H1 (cell line): ENCODE data around the gene ADCY9. TPM values are rescaled to one million over a fixed set of nuclear protein-coding genes. Genes with fewer than 3 reads are reported as not detected.

Experiments used
- CTCF ChIA-PET: fragments of 300-600 bp; sonication (Branson Sonifier 250); formaldehyde crosslinking; loops from one replicate; lab custom pipeline; 2021; ENCODE audit not compliant: partially characterized antibody; lab: Charles Lee
- POLR2A ChIA-PET: fragments of 300-600 bp; sonication (Branson Sonifier 250); formaldehyde crosslinking; loops from one replicate; lab custom pipeline; 2021; ENCODE audit warnings: inconsistent platforms; ENCODE audit not compliant: partially characterized antibody; lab: Charles Lee
- DNase-seq, 2 experiments: peaks; one replicate each; pipeline versions ENCODE4 v3.0.0 to v3.0.0-alpha.2; 2010 to 2022; ENCODE audit warnings: low spot score in 2 of 2, low read depth in 1 of 2, mixed read lengths in 1 of 2
- FAIRE-seq: peaks from 2 replicates; lab custom pipeline; 2011; peaks lifted over from hg19 to GRCh38; lab: Jason Lieb, UNC
- H2AFZ ChIP-seq: 2 replicates; pipeline ENCODE4 v1.8.1; 2012; ENCODE audit warnings: low read length, inconsistent platforms
- H2AK5ac ChIP-seq: 2 replicates; pipeline ENCODE4 v1.6.1; 2013; ENCODE audit warnings: low read depth, low read length
- H2BK120ac ChIP-seq: replicated peaks from 2 replicates; pipeline ENCODE3; 2013; ENCODE audit warnings: low read depth, low read length, inconsistent platforms
- H2BK12ac ChIP-seq: 2 replicates; pipeline ENCODE4 v1.6.1; 2013; ENCODE audit warnings: low read depth, low read length
- H2BK15ac ChIP-seq: 2 replicates; pipeline ENCODE4 v1.6.1; 2013; ENCODE audit warnings: low read length
- H2BK20ac ChIP-seq: 2 replicates; pipeline ENCODE4 v1.6.1; 2013; ENCODE audit warnings: low read length
- H2BK5ac ChIP-seq: 2 replicates; pipeline ENCODE4 v1.6.1; 2013; ENCODE audit warnings: low read depth, low read length
- H3K14ac ChIP-seq: 2 replicates; pipeline ENCODE4 v1.6.1; 2013; ENCODE audit warnings: inconsistent platforms; ENCODE audit not compliant: insufficient read length
- H3K18ac ChIP-seq: 2 replicates; pipeline ENCODE4 v1.6.1; 2013; ENCODE audit warnings: low read length; ENCODE audit errors: extremely low read depth
- H3K23ac ChIP-seq: 2 replicates; pipeline ENCODE4 v1.6.1; 2013; ENCODE audit warnings: inconsistent platforms; ENCODE audit not compliant: insufficient read length
- H3K23me2 ChIP-seq: 2 replicates; pipeline ENCODE4 v1.6.1; 2013; ENCODE audit warnings: low read depth, low read length
- H3K27ac ChIP-seq: 2 replicates; pipeline ENCODE4 v1.6.1; 2011; ENCODE audit warnings: low read depth, low read length, inconsistent platforms
- H3K27me3 ChIP-seq, 4 experiments: replicated peaks in 1 of 4; 1 replicate in 1 of 4; 2 replicates in 3 of 4; pipeline versions ENCODE4 v1.6.1 to v1.8.1; 2011 to 2013; ENCODE audit warnings: low read length in 3 of 4, mild to moderate bottlenecking in 3 of 4, inconsistent platforms in 2 of 4, mixed read lengths in 2 of 4, moderate library complexity in 1 of 4; ENCODE audit not compliant: control insufficient read depth in 3 of 4, insufficient read depth in 3 of 4; ENCODE audit errors: extremely low read depth in 1 of 4
- H3K36me3 ChIP-seq, 4 experiments: 2 replicates each; pipeline versions ENCODE4 v1.6.1 to v1.8.1; 2011 to 2013; ENCODE audit warnings: mild to moderate bottlenecking in 4 of 4, low read length in 3 of 4, moderate library complexity in 2 of 4, control low read depth in 1 of 4, inconsistent platforms in 1 of 4; ENCODE audit not compliant: insufficient read depth in 4 of 4, control insufficient read depth in 2 of 4
- H3K4ac ChIP-seq: replicated peaks from 2 replicates; pipeline ENCODE3; 2013; ENCODE audit warnings: low read length, low read depth, mixed read lengths, inconsistent platforms; ENCODE audit not compliant: insufficient read length
- H3K4me1 ChIP-seq, 4 experiments: replicated peaks in 1 of 4; 1 replicate in 1 of 4; 2 replicates in 3 of 4; pipeline versions ENCODE4 v1.6.1 to v1.8.1; 2011 to 2013; ENCODE audit warnings: low read length in 3 of 4, inconsistent platforms in 2 of 4, mixed read lengths in 1 of 4; ENCODE audit not compliant: insufficient read depth in 4 of 4, control insufficient read depth in 3 of 4
- H3K4me2 ChIP-seq, 2 experiments: 2 replicates each; pipeline versions ENCODE4 v1.6.1 to v1.8.1; 2011 to 2013; ENCODE audit warnings: low read depth in 2 of 2, low read length in 2 of 2, control low read depth in 1 of 2, inconsistent platforms in 1 of 2, mild to moderate bottlenecking in 1 of 2; ENCODE audit not compliant: insufficient read depth in 1 of 2
- H3K4me3 ChIP-seq, 4 experiments: fragments of 200-600, 300-600 bp in 1 of 4; sonication (generic), shearing (Covaris generic), sonication (Bioruptor Twin) in 1 of 4; 2 replicates each; pipeline versions ENCODE4 v1.5.1 to v1.8.1; 2011 to 2016; ENCODE audit warnings: low read length in 4 of 4, low read depth in 3 of 4, control low read depth in 2 of 4, inconsistent platforms in 2 of 4, mild to moderate bottlenecking in 2 of 4, mixed read lengths in 1 of 4, moderate library complexity in 1 of 4; ENCODE audit not compliant: insufficient read depth in 2 of 4; ENCODE audit errors: extremely low read depth in 1 of 4
- H3K56ac ChIP-seq: replicated peaks from 2 replicates; pipeline ENCODE3; 2013; ENCODE audit warnings: low read depth, mild to moderate bottlenecking, mixed read lengths, low read length, inconsistent platforms; ENCODE audit not compliant: insufficient read length
- H3K79me1 ChIP-seq: 2 replicates; pipeline ENCODE4 v1.6.1; 2013; ENCODE audit warnings: low read depth, low read length, control low read depth
- H3K79me2 ChIP-seq, 2 experiments: 2 replicates each; pipeline versions ENCODE4 v1.6.1 to v1.8.1; 2012 to 2013; ENCODE audit warnings: low read length in 2 of 2, mild to moderate bottlenecking in 2 of 2, inconsistent platforms in 1 of 2; ENCODE audit not compliant: insufficient read depth in 2 of 2, control insufficient read depth in 1 of 2
- H3K9ac ChIP-seq, 4 experiments: replicated peaks in 1 of 4; 1 replicate in 1 of 4; 2 replicates in 3 of 4; pipeline versions ENCODE4 v1.6.1 to v1.8.1; 2011 to 2013; ENCODE audit warnings: low read depth in 3 of 4, low read length in 3 of 4, control low read depth in 2 of 4, mild to moderate bottlenecking in 2 of 4, moderate library complexity in 2 of 4, inconsistent platforms in 1 of 4; ENCODE audit errors: extremely low read depth in 1 of 4
- H3K9me3 ChIP-seq, 2 experiments: 2 replicates each; pipeline versions ENCODE4 v1.6.1 to v1.8.1; 2012 to 2013; ENCODE audit warnings: mild to moderate bottlenecking in 2 of 2, moderate library complexity in 2 of 2, control low read depth in 1 of 2, inconsistent platforms in 1 of 2, low read depth in 1 of 2, low read length in 1 of 2, mixed read lengths in 1 of 2; ENCODE audit not compliant: insufficient read depth in 2 of 2
- H4K20me1 ChIP-seq, 2 experiments: replicated peaks in 1 of 2; 2 replicates each; pipeline versions ENCODE3 to v1.8.1; 2011 to 2013; ENCODE audit warnings: inconsistent platforms in 2 of 2, low read length in 2 of 2, mild to moderate bottlenecking in 1 of 2; ENCODE audit not compliant: insufficient read depth in 2 of 2, control insufficient read depth in 1 of 2
- H4K5ac ChIP-seq: 2 replicates; pipeline ENCODE4 v1.6.1; 2013; ENCODE audit warnings: low read length, low read depth, mixed read lengths, inconsistent platforms; ENCODE audit not compliant: insufficient read length
- H4K8ac ChIP-seq: 2 replicates; pipeline ENCODE4 v1.8.0; 2013; ENCODE audit warnings: mild to moderate bottlenecking, moderate library complexity, low read length, inconsistent platforms; ENCODE audit not compliant: insufficient read depth; ENCODE audit errors: extremely low read depth
- H4K91ac ChIP-seq: replicated peaks from 2 replicates; pipeline ENCODE3; 2013; ENCODE audit warnings: low read length, mixed read lengths, inconsistent platforms; ENCODE audit not compliant: insufficient read length
- ASH2L ChIP-seq: fragments of 200-600, 300-600 bp; sonication (generic); IDR thresholded peaks from one replicate; pipeline ENCODE4 v1.7.1; 2017; ENCODE audit warnings: low read length
- CREB1 ChIP-seq: IDR thresholded peaks from 2 replicates; pipeline ENCODE4 v1.6.1; 2012; ENCODE audit warnings: inconsistent platforms
- EGR1 ChIP-seq: IDR thresholded peaks from 2 replicates; pipeline ENCODE4 v1.6.1; 2011; ENCODE audit warnings: low read depth, low read length, borderline replicate concordance
- KDM5A ChIP-seq: fragments of 200-600 bp; IDR thresholded peaks from 2 replicates; pipeline ENCODE4 v1.7.1; 2012; ENCODE audit warnings: mild to moderate bottlenecking, low read length, inconsistent platforms, mixed read lengths
- POLR2AphosphoS5 ChIP-seq: IDR thresholded peaks from 2 replicates; pipeline ENCODE4 v1.6.1; 2011; ENCODE audit warnings: low read depth, low read length
- RXRA ChIP-seq: IDR thresholded peaks from 2 replicates; pipeline ENCODE4 v1.6.1; 2011; ENCODE audit warnings: low read depth, mild to moderate bottlenecking, low read length, moderate library complexity; ENCODE audit not compliant: insufficient read depth
- SIRT6 ChIP-seq: IDR thresholded peaks from one replicate; pipeline ENCODE4 v1.7.1; 2012; ENCODE audit warnings: low read length, inconsistent platforms
- SIX5 ChIP-seq: IDR thresholded peaks from 2 replicates; pipeline ENCODE4 v1.6.1; 2011; ENCODE audit warnings: mild to moderate bottlenecking, low read depth, low read length
- SRF ChIP-seq: IDR thresholded peaks from 2 replicates; pipeline ENCODE4 v1.6.1; 2011; ENCODE audit warnings: mild to moderate bottlenecking, low read depth, low read length, moderate library complexity
- SUZ12 ChIP-seq: fragments of 200-600 bp; sonication (generic); IDR thresholded peaks from 2 replicates; pipeline ENCODE4 v1.6.1; 2012; ENCODE audit warnings: mild to moderate bottlenecking, inconsistent platforms, low read length, moderate library complexity, mixed read lengths
- TAF7 ChIP-seq: optimal IDR thresholded peaks from 2 replicates; pipeline ENCODE3; 2011; ENCODE audit warnings: low read depth, mild to moderate bottlenecking, inconsistent platforms, low read length, moderate library complexity, borderline replicate concordance
- WGBS, 2 experiments: shearing (Covaris generic) in 1 of 2; methylation state at CpG; one replicate each; pipeline versions ENCODE4 v1.1.6 to v1.1.7; 2013 to 2015; ENCODE audit warnings: low lambda C conversion rate in 2 of 2, mixed read lengths in 2 of 2, inconsistent platforms in 1 of 2, low coverage in 1 of 2, missing lambda C conversion rate in 1 of 2; ENCODE audit not compliant: insufficient replicate concordance in 2 of 2, insufficient coverage in 1 of 2, insufficient read length in 1 of 2; ENCODE audit errors: extremely low coverage in 1 of 2, missing lambda C conversion rate in 1 of 2; 5-methylcytosine and 5-hydroxymethylcytosine counted together
- polyA plus RNA-seq, 7 experiments: library from polyadenylated mRNA; depleted of rRNA in 3 of 7; stranded (reverse) in 5 of 7; unstranded in 2 of 7; fragments of >200 nt in 5 of 7; fragments of 200-250 nt in 2 of 7; gene quantifications; 1 replicate in 5 of 7; 2 replicates in 1 of 7; 4 replicates in 1 of 7; pipeline versions ENCODE4 v1.2.1 to v1.2.3, GENCODE V29; 2011 to 2013; ENCODE audit warnings: missing spikeins in 2 of 7, mixed read lengths in 2 of 7
- total RNA-seq: library from RNA; stranded (reverse); fragmentation: NEBNext Ultra II Directional; extraction: Animal tissue kit (Norgen Biotek cat#: 25700); gene quantifications from 2 replicates; pipeline ENCODE4 v1.2.1, GENCODE V29; 2021

The ADCY9 gene
- total and polyA plus RNA-seq, 2 of the 8 experiments (the other 6 are each of a cell fraction or from before 2014, with no cell fraction given) = 5.4 to 13.1 TPM

DNA sequence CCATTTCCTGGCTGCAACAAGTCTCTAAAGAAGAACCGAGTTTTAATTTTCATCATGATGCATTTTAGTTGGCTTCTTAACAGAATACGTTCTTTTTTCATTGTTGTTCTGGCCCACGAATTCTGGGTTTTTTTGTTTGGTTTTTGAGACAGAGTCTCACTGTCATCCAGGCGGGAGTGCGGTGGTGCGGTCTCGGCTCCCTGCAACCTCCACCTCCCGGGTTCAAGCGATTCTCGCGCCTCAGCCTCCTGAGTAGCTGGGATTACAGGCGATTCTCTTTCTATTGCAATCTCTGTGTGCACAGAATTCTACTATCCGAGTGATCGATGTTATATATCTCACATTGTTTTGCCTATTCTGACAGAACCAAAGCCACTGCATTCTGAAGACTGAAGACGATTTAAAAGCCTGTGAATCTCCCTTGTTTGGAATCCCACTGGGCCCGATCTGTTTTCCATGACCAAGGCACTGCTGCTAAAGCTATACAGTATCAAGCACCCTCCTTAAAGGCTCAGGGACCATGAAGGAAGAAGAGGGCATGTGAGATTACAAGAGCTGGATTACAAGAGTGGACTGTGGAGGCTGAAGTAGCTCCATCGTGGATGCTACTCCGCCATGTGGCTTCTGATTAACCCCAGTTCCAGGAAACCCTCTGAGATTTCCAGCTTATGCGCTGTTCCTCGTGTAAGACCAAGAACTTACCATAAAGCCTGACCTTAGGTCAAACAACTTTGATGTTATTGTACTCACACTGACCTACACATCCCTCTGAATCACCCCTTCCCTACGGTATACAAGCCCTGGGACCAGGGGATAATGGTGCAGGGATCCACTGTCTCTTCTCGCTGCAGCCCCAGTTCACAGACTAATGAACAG, 44.3 kb downstream of the ADCY9 start:
- Histone ChIP-seq H3K9ac (no peak overlapping the region), H3K4me3 (no peak overlapping the region), H3K4me2 (no peak overlapping the region), H3K18ac (peak overlapping the region; percentile 3; the same call in 1 of the 2 replicates), H4K8ac (no peak overlapping the region), H3K14ac (no peak overlapping the region), H3K4ac (no peak overlapping the region), H3K36me3 (no peaks in the 10 kb centered on the region), H4K5ac (no peak overlapping the region), H2BK120ac (no peak overlapping the region), H3K27ac (no peak overlapping the region), H3K9me3 (no peaks in the 10 kb centered on the region), H2BK20ac (0 out of 2 replicates have a peak overlapping the region, but pooled peaks have one; percentile 34), H3K79me1 (no peaks in the 10 kb centered on the region; the same call in 1 of the 2 replicates), H3K4me1 (peaks cover 0 to 3% (median under 1%) of the 10 kb centered on the region in 4 experiments; a peak in 1 of 7 replicates), H2BK5ac (peak overlapping the region; percentile 37; the same call in 1 of the 2 replicates), H2AK5ac (no peak overlapping the region), H3K56ac (no peak overlapping the region), H3K79me2 (no peaks in the 10 kb centered on the region), H4K91ac (no peak overlapping the region), H2AFZ (peak overlapping the region; percentile 27; the same call in 1 of the 2 replicates), H2BK15ac (0 out of 2 replicates have a peak overlapping the region, but pooled peaks have one; percentile 31), H3K27me3 (no peaks in the 10 kb centered on the region), H3K23ac (no peak overlapping the region), H2BK12ac (no peak overlapping the region), H3K23me2 (no peaks in the 10 kb centered on the region), H4K20me1 (no peaks in the 10 kb centered on the region)
- FAIRE-seq (peak; percentile 7), DNase-seq (no peak)
- ChIA-PET POLR2A (interaction anchor here (0.5 kb wide), 1 partner anchor 134 kb away, joined by 3 read pairs; no protein-coding TSS in a partner anchor), CTCF (interaction anchor here (0.9 to 1.3 kb wide), 2 partner anchors 19 to 32 kb away, joined by 3 read pairs; no protein-coding TSS in a partner anchor)
- WGBS, 2 experiments = 79% methylated on average over 22 of the region's 22 CpGs; no CpG with 5 or more reads in 1 of the 2 experiments
- TF ChIP-seq SRF (no peak), EGR1 (no peak), POLR2AphosphoS5 (no peak), TAF7 (no peak), ASH2L (no peak), RXRA (no peak), SIX5 (no peak), KDM5A (no peak), CREB1 (no peak), SUZ12 (no peak), SIRT6 (no peak)
